Spleen (tissue), 7 donors: ENCODE measurements around the gene HCAR1.
"Not testable (repeated sequence)": the region's sequence is repeated elsewhere in the genome, so short reads cannot be mapped to it uniquely, and the experiment has no call there.

Experiments used
- CTCF ChIP-seq, 11 experiments: fragments of 200-600 bp in 7 of 11; fragments of 450-650 bp in 4 of 11; sonication (generic) in 4 of 11; IDR thresholded peaks in 8 of 11; conservative IDR thresholded peaks in 3 of 11; 1 replicate in 7 of 11; 2 replicates in 4 of 11; pipeline versions ENCODE4 v1.4.0 to v1.8.0; 2016 to 2021; ENCODE audit warnings: antibody characterized with exemption in 11 of 11, inconsistent platforms in 4 of 11, mild to moderate bottlenecking in 1 of 11
- POLR2A ChIP-seq, 3 donors: fragments of 450-650 bp; IDR thresholded peaks; one replicate each; pipeline ENCODE4 v1.5.1; 2017; ENCODE audit warnings: antibody characterized with exemption in 3 of 3, mild to moderate bottlenecking in 1 of 3
- POLR2AphosphoS5 ChIP-seq, 3 donors: sonication (generic); formaldehyde crosslinking; IDR thresholded peaks; one replicate each; pipeline ENCODE4 v1.5.1; 2017; ENCODE audit warnings: antibody characterized with exemption in 3 of 3
- donor health status: DM: no; HTN: no; CAD: no; lungs with moderate emphysema.
- donor health status: DM: no; HTN: no; CAD: no.
- donor health status: DM: no; HTN: no; CAD: no.

- TF ChIP-seq CTCF (IDR thresholded peaks at IDR 0.05 in 8 of 11, conservative IDR thresholded peaks at IDR 0.05 in 3 of 11); POLR2AphosphoS5 (IDR thresholded peaks at IDR 0.05); POLR2A (IDR thresholded peaks at IDR 0.05): not testable (repeated sequence)
Observed at GRCh38 chr12:122701481-122701880, 29.2 kb downstream of the HCAR1 start.
